GM15510 (cell line): Measurements from ENCODE around the gene CHCHD3.

Experiments used
- POLR2A ChIP-seq: IDR thresholded peaks from 3 replicates; pipeline ENCODE4 v1.6.1; 2011; ENCODE audit warnings: borderline replicate concordance; ENCODE audit not compliant: insufficient read length; ENCODE audit errors: extremely low read depth

Gene CHCHD3

DNA sequence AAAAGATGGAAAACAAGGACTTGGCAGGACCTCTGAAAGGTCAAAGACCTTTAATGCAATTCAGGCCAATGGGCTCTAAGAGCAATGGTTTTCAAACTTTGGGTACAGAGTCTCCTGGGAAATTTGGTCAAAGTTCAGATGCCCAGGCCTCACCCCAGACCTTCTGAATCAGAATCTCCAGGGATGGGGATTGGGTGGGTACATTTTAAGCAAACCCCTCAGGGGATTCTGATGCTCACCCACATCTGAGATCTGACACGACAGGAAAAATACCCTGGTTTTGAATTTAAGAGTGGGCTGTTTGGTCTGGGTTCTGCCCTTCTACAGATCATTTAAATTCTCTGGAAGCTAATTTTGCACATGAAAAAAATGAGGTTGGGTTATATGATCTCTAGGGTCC lies 290.9 kb downstream of the CHCHD3 start:
- TF ChIP-seq POLR2A: no peak

DNA sequence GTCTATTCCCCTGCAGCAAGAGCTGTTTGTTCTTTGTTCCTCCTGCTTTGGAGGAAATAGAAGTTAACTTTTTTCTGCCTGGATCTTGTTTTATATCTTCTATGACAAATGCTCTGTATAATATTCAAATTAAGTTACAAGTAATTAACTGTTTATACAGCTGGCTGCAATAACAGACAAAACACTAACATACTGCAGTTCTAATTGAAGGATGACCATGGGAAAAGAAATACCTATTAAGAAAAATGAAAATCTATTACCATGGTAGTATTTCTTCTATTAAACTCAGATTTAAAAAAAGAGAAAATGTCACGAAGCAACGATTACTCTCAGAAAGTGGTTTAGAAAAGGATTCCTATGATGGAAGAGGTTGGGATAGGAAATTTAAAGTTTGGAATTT lies 291.8 kb downstream of the CHCHD3 start:
- no peak for TF ChIP-seq POLR2A

- TF ChIP-seq POLR2A: no peak
These were observed 292.6 kb downstream of the CHCHD3 start for GRCh38 chr7:132789281-132789680.

DNA sequence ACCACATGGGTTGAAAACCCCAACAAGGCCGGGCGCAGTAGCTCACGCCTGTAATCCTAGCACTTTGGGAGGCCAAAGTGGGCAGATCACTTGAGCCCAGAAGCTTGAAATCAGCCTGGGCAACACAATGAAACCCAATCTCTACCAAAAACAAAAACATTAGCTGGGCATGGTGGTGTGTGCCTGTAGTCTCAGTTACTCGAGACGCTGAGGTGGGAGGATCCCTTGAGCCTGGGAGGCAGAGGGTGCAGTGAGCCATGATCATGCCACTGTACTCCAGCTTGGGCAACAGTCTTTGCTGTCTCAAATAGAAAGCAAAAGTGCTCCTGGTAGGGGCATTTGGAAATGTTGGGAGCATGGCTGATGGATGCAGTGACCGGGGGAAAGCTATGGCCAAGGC lies 296.0 kb downstream of the CHCHD3 start:
- TF ChIP-seq POLR2A: no peak

DNA sequence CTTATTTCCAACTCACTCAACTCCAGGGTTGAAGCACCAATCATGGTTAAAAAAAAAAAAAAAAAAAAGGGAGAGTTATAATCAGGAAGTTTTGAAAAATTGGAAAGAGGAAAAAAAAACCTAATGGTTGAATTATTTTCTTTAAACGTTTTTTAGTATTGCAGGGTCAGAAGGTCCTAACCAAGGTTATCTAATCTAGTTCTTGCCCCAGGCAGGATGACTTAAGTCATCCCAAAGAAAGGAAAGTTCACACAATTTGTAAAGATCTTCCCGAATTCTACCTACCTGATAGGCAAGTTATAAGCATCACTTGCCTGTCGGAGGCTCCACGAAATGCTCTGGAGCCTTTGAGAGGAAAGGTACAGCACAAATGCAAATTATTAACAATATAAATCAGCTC lies 297.5 kb downstream of the CHCHD3 start:
- TF ChIP-seq POLR2A: no peak

DNA sequence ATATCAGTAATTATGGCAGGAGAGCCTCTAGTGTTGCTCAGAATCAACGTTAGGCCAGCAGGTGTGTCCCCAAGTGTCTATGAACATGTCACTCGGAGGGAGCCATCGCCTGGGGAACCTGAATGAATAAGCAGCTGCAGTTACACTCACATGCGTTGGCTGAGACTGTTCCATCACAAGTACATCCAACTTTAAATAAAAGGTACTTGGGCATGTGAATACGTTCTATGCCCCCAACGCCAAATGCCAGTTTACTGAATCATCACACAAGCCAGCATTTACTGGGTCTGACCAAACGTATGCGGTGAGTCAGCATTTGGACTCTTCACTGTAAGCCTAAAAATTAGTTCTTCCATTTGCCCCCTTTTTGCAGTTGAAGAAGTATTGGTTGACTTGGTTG lies 298.1 kb downstream of the CHCHD3 start:
- TF ChIP-seq POLR2A: no peak

DNA sequence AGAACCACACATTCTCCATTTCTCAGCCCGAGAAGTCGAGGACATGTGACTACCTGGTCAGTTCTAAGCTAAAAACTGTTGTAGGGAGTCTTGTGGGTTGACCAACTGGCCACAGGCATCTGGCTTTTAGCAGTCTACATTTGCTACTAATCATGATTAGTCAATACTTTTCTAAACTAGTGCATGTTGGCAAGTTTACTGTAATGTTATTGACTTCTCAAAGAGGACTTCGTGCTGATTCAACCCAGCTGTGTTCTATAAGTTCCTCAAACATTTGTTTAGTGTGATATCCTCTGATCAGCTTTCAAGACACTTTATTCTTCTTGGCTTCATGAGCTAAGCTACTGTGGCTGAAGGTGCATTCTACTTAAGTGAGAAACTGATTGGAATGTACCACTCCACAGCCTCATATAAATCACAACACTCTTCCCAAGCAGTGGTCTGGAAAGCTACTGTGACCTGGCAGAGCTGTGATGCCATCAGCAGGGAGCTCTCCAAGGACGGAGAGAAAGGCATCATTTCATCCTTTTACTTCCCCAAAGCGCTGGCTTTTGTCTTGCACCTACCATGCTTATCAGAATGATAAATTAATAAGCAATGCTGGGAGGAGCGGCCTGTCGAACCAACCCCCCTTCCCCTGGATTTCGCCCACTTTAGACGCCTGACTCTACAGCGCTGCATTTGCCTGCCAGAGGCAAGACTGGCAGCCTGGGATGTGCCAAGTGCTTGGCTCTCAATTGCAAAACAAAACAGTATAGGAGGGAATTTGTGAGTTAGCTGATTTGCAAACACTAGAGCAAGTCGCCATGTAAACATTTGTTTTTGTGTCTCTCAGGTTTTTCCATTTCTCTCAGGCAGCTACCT lies 298.9 kb downstream of the CHCHD3 start:
- TF ChIP-seq POLR2A: no peak

- TF ChIP-seq POLR2A: no peak
These were observed 301.1 kb downstream of the CHCHD3 start for GRCh38 chr7:132780822-132781221.

- no peak for TF ChIP-seq POLR2A
These were observed 302.7 kb downstream of the CHCHD3 start for GRCh38 chr7:132779164-132779563.

- TF ChIP-seq POLR2A: no peak
These were observed 303.1 kb downstream of the CHCHD3 start for GRCh38 chr7:132778761-132779160.

- TF ChIP-seq POLR2A: no peak
These were observed 303.9 kb downstream of the CHCHD3 start for GRCh38 chr7:132777956-132778355.

- no peak for TF ChIP-seq POLR2A
These were observed 304.5 kb downstream of the CHCHD3 start for GRCh38 chr7:132777414-132777813.

GRCh38 chr7:132776048-132776620 lies 305.8 kb downstream of the CHCHD3 start:
- TF ChIP-seq POLR2A: no peak

DNA sequence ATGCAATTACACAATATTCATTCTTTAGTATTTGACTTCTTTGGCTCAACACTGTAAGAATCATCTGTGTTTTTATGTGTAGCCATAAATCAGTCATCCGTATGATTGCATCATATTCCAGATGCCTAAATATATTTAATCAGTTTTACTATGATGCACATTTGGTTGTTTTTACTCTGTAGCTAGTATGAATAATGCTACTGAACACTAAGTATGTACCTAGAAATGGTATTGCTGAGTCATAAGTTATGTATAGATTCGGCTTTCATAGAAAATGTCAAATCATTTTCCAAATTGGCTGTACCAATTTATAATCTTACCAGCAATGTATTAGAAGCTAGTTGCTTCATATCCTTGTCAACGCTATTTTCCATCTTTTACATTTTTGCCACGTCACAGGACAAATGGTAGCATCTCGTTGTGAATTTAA lies 308.3 kb downstream of the CHCHD3 start:
- no peak for TF ChIP-seq POLR2A

- no peak for TF ChIP-seq POLR2A
These were observed 310.6 kb downstream of the CHCHD3 start for GRCh38 chr7:132771301-132771730.

DNA sequence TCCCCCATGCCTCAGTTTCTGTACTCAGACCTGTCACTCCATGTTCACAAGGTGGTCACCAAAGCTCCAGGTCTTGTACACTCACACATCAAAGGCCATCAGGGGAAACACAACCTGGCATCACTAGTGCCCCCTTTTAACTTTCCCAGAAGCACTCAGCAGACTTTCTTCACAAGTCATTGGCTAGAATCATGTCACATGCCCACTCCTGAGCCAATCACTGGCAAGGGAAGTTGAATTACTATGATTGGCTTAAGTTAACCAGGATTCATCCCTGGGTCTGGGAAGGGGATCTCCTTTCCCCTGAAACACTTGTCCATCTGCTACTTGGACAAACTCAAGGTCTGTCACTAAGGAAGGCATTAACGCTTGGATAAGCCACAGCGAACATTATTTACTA lies 311.8 kb downstream of the CHCHD3 start:
- no peak for TF ChIP-seq POLR2A
